Measurements from ENCODE around the gene ARL5B. TPM values are rescaled to one million over a fixed set of nuclear protein-coding genes. Genes with fewer than 3 reads are reported as not detected.
"Not testable (repeated sequence)": the region's sequence is repeated elsewhere in the genome, so short reads cannot be mapped to it uniquely, and the experiment has no call there.

ARL5B gene, protein sequence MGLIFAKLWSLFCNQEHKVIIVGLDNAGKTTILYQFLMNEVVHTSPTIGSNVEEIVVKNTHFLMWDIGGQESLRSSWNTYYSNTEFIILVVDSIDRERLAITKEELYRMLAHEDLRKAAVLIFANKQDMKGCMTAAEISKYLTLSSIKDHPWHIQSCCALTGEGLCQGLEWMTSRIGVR
- total RNA-seq, result 81.1 TPM

DNA sequence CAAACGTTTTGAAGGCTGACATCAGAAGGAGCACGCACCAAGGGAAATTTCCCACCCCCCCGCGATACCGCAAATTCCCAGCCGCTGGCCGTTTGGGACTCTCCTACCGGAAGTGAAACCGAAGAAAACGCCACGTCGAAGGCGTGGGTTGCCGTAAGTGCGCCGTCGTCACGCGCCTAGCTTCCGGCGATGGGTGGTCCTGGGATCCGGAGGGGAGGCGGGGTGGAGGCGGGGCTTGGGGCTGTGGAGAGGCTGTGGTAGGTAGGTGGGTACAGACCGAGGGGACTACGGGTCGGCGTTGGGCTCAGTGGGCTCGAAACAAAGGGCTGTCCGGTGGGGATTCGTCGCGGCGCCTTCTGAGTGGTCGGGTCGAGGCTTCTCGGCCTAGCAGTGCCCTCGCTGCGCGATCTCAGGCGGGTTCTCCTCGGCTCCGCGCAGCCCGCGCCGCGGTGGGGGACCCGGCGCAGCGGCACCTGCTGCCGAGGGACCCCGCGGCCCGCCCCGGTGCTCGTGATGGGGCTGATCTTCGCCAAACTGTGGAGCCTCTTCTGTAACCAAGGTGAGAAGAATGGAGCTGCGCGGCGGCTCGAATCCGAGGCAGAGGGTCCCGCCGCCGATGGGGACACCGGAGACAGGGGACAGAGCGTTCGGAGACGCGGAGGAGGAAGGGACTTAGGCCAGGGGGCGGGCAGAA is at the start of gene ARL5B:
ARL5B (plus strand) TSS at position 307 of the 694 bp plus-strand sequence; CDS start at position 514, 207 bp downstream.
- DNase-seq (ENCODE audit: low spot score in 2 of 2) (peak; percentile 88 to 91), FAIRE-seq (no peak)

DNA sequence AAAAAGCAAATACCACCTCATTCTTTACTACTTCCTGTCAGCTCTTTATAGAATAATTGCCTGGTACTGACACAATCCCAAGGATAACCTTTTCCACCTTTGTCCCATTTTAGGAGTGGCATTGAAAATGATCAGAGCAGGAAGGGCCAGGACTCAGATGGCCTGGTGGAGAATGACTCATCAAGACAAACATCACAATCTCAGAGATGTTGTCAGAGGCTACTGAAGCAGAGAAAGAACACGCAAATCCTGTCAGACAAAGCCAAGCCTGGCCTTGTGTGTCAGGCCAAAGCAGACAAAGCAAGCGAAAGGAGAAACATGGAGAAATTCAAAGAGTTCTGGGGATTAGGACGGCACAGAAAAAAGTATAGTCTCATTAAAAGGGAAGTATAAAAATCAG is 48.7 kb upstream of the ARL5B start:
- FAIRE-seq, result no peak

DNA sequence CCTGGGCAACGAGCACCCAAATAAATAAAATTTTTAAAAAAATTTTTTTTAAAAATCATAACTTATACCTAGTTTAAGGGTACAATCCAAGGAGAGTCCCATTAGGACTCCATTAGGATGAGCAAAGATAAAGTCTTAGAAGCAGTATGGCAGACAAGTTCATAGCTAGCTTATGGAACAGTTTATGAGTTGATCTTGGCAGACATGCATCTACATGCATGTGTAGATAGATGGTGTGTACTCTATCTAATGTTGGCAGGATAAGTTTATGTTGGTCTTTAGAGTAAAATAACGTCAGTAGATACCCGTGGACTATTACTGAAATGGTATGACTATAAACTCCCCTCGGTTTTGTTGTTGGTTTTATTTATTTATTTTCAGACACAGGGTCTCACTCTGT is 48.1 kb upstream of the ARL5B start:
- no peak for FAIRE-seq
- DNase-seq (ENCODE audit: low spot score in 2 of 2), result no peak

More for the DNA sequence above, 48.7 kb upstream of the ARL5B start:
- DNase-seq (ENCODE audit: low spot score in 2 of 2), result peak in 1 of 2 donors; percentile 16

DNA sequence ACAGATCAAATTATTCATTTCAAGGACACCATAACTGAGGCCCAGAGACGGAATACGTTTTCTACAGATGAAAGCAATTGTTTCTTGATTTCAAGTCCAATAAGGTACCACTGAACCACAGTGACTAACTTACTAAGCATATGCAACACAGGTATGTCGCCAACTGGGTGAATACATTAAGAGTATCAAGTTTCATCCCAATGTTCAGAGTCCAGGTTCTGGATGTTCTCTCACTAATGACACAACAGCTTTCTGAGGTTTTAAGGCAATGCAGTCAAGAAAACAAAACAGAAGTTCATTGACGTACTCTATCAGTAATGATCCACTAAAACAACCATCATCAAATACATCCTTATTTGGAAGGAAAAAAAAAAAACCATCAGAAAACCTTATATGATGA is 43.6 kb upstream of the ARL5B start:
- no peak for DNase-seq (ENCODE audit: low spot score in 2 of 2)
- no peak for FAIRE-seq

DNA sequence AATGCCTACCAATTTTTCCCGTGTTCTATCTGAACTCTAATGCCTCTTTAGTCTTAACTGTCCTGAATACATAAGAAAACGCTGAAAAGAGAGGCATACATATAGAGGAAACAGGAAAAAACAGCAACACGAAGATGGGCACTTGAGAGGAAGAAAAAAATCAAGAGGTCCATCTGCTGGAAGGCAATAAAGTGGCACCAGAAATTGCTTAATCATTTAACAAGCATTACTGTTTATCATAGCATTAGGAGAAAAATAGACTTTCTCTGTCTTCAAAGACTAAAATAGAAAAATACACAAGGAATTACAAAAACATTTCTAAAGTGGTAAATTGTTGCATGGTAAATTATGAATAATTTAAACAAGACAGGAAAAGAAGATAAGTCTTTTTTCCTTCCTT is 42.9 kb upstream of the ARL5B start:
- DNase-seq (ENCODE audit: low spot score in 2 of 2) (no peak), FAIRE-seq (no peak)

DNA sequence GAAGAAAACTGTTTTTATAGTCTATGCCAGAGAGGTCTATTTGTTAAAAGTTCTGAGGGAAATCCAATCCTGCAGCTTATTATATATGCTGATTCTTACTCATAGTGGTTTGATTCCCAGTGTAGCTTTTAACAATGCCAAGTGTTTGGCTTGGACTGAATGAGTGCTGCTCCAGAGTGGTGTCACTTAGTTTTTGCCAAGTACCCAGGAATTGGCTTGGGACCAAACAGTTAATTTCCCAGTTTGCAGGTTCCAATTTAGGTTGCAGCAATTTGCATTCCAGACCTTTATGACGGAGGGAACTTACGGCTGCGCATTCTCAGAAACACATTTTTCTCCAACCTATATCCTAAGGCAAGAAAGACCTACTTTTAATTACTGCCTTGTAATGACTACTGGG is 40.2 kb upstream of the ARL5B start:
- FAIRE-seq (no peak), DNase-seq (ENCODE audit: low spot score in 2 of 2) (peak in 1 of 2 donors; percentile 16)

DNA sequence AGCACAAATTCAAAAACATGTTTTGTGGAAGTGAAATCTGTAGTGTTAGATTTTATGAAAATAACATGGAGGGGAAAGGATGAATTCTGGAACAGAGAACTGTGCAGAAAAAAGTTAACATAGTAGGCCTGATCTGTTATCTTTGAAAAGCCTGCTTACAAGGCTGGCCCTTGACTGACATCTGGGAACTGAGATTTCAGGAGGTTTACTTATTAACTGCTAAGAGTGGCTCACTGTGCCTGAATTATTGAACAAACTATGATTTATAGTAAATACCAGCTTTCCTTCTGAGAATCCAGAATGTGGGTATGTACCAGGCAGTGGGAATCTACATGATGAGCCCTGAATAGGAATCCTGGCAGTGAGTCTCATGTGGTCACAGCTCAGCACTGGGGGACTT is 38.4 kb upstream of the ARL5B start:
- no peak for DNase-seq (ENCODE audit: low spot score in 2 of 2)
- no peak for FAIRE-seq

DNA sequence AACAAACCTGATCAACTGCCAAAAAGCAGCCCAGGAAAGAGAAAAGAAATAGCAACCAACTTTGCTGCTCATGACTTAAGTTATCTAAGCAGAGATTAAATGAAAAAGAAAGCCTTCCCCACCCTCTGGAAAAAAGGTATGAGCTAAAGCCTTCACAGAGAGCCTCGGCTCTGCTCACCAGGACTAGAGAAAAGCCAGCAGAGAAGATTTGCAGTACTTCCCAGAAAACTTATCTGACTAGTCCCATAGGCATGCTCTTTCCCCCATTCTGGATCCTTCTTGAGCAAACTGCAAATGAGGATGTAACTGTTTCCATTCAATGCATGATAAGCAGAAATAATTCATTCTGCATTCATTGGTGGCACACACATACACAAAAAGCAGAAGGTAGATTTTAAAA is 35.6 kb upstream of the ARL5B start:
- not testable (repeated sequence) for FAIRE-seq; DNase-seq (ENCODE audit: low spot score in 2 of 2)

DNA sequence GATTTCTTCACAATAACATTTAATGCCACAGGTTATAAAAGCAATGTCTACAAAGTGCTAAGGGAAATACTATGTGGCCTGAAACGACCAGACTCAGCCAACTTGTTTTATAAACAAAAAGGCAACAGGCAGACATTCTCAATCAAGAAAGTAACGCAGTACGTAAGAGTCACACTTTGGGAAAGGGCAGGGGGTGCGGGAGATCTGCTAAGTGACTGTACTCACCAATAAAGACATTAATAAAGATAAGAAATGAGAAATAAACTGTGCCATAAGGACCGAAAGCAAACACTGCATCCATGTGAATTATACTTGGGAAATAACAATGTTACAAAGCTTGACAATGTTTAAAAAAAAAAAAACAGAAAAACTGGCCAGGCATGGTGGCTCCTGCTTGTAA is 33.3 kb upstream of the ARL5B start:
- no peak for FAIRE-seq

DNA sequence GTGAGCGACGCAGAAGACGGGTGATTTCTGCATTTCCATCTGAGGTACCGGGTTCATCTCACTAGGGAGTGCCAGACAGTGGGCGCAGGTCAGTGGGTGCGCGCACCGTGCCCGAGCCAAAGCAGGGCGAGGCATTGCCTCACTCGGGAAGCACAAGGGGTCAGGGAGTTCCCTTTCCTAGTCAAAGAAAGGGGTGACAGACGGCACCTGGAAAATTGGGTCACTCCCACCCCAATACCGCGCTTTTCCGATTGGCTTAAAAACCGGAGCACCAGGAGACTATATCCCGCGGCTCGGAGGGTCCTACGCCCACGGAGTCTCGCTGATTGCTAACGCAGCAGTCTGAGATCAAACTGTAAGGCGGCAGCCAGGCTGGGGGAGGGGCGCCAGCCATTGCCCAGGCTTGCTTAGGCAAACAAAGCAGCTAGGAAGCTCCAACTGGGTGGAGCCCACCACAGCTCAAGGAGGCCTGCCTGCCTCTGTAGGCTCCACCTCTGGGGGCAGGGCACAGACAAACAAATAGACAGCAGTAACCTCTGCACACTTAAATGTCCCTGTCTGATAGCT is 31.7 kb upstream of the ARL5B start:
- FAIRE-seq; DNase-seq (ENCODE audit: low spot score in 2 of 2): not testable (repeated sequence)

More for the DNA sequence above, 33.3 kb upstream of the ARL5B start:
- no peak for DNase-seq (ENCODE audit: low spot score in 2 of 2)

DNA sequence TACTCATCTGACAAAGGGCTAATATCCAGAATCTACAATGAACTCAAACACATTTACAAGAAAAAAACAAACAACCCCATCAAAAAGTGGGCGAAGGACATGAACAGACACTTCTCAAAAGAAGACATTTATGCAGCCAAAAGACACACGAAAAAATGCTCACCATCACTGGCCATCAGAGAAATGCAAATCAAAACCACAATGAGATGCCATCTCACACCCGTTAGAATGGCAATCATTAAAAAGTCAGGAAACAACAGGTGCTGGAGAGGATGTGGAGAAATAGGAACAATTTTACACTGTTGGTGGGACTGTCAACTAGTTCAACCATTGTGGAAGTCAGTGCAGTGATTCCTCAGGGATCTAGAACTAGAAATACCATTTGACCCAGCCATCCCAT is 26.7 kb upstream of the ARL5B start:
- not testable (repeated sequence) for FAIRE-seq; DNase-seq (ENCODE audit: low spot score in 2 of 2)

DNA sequence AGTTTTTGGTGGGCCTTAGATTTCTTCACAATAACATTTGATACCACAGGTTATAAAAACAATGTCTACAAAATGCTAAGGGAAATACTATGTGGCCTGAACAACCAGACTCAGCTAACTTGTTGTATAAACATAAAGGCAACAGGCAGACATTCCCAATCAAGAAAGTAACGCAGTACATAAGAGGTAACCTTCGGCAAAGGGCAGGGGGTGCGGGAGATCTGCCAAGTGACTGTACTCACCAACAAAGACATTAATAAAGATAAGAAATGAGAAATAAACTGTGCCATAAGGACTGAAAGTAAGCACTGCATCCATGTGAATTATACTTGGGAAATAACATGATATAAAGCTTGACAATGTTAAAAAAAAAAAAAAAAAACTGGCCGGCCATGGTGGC is 23.2 kb upstream of the ARL5B start:
- FAIRE-seq, result no peak
- DNase-seq (ENCODE audit: low spot score in 2 of 2), result no peak

DNA sequence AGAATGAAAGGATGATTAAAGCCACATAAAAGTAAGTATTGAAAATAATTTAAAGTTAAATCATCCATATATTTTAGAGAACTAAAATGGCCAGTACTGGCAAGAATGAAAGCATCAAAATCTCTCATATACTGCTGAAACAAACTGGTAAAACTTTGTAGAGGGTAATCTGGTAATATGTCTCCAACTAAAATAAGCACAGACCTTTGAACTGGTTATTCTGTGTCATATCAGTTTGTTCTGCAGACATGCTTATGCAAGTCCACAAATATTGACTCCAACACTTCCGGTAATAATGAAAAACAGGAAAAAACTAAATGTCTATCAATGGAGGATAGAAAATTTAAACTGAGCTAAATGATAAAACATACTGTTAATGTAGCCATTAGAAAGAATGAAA is 21.8 kb upstream of the ARL5B start:
- FAIRE-seq; DNase-seq (ENCODE audit: low spot score in 2 of 2): not testable (repeated sequence)

DNA sequence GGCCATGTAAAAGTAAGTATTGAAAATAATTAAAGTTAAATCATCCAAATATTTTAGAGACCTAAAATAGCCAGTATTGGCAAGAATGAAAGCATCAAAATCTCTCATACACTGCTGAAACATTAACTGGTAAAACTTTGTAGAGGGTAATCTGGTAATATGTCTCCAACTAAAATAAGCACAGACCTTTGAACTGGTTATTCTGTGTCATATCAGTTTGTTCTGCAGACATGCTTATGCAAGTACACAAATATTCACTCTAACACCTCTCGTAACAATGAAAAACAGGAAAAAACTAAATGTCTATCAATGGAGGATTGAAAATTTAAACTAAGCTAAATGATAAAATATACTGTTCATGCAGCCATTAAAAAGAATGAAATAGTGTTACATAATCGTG is 19.5 kb upstream of the ARL5B start:
- not testable (repeated sequence) for DNase-seq (ENCODE audit: low spot score in 2 of 2); FAIRE-seq

DNA sequence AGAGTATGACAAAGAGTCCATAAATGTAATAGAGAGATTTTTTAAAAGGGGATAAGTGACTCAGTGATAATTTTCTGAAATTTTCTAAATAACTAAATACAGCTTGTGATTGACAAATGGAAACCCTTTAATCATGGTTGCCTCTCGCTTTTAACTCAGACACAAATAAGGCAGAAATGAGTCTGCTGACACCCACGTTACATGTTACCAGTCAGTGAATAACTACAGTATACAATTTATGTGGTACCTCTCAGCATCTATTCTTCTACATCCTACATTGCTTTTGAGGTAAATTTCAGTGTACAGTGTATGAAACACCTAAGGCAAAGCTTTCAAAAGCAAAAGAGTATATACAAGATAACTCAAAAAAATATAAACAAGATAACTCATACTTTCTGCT is 12.1 kb upstream of the ARL5B start:
- no peak for DNase-seq (ENCODE audit: low spot score in 2 of 2)
- FAIRE-seq, result no peak

DNA sequence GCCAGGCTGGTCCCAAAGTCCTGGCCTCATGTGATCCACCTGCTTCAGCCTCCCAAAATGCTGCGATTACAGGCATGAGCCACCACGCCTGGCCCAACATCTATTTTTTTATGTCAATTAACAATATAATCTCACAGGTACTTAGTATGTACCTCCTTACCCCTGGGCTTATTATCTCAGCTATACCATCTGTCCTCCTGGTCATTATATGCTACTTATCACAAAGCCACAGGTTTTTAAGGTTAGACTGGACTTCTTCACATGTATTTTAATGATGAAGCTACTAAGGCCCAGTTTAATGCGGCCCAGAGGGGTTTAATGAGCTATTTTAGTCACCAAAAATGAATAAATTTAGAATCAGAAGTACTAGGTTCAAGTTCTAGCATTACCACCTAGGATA is 11.3 kb upstream of the ARL5B start:
- DNase-seq (ENCODE audit: low spot score in 2 of 2), result no peak
- FAIRE-seq, result no peak

DNA sequence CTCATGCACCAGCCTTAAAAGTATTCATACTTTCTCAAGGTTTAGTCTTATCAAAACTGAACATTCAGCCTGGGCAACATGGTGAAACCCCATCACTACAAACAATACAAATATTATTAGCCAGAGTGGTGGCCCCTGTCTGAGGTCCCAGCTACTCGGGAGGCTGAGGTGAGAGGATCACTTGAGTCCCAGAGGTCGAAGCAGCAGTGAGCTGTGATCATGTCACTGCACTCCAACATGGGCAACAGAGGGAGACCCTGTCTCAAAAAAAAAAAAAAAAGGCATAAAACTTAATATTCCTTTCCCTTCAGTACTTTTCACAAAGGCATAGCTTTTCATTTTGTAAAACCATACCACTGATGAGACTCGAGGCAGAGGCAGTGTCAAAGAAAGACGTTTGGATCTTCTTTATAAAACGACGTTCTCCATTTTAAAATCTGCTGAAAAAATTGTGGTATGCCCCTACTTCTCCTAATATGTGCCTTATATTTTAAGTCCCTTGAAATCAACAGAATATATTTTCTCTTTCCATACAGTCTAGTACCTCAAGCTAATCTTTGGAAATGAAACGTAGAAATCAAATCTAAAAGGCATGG is 9.8 kb upstream of the ARL5B start:
- DNase-seq (ENCODE audit: low spot score in 2 of 2), result no peak
- FAIRE-seq, result no peak

DNA sequence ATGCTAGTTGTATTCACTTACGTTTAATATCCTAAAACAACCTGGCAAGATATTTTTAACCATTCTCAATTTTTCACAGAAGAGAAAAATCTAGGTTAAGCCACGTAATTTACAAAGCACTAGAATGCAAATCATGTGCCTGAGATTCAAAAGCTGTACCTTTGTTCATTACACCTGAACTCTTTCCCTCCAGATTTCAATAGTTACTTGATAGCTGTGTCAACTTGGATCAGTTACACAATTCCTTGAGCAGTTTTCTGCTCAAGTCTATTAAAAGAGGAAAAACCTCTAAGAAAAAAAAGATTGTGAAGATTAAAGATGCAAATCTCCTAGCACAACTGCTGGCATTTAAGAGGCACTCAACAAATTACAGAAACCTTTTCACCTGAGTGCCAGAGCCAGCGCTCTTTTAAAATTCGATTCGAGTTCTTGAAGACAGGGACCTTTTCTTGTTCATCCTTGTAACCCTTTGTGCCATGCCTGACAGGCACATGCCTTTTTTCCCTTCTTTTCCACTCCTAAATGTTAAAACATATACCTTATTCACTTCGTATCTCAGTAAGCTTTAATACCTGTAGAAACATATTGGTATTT is 8.7 kb upstream of the ARL5B start:
- FAIRE-seq (no peak), DNase-seq (ENCODE audit: low spot score in 2 of 2) (no peak)

DNA sequence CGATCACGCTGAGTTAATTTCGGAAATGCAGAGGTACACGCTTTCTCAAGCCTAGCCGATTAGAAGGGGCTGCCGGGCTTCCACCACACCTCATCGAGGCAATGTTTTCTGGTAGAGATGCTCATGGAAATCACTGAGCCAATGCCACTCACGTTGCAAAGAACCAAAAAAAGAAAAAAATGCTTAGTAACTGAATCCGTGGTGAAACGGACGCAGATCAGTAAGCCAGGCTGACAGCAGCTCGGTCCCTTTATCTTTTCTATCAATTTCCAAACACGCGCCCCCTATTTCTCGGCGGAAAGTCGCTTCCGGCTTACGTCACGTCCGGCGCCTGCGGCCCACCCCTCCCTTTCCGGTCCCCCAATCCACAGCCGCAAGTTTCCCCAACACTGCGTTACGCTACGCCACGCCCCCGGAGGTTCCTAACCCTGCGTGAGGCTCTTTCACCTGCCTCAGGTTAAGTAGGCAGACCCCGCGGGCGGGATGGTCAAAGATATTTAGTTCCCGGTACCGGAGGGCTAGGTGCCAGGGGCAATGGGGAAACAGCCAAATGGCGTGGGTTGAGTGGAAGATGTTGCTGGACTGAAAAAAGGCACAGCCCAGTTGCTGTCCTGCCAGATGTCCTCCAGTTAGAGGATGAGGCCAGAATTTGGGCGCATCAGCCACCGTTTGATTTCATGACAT is 7.8 kb upstream of the ARL5B start, which contains the start of gene NSUN6:
NSUN6 (minus strand) TSS at position 264 of the 684 bp plus-strand sequence. CDS start 384 bp downstream, outside the sequence.
- no peak for FAIRE-seq

DNA sequence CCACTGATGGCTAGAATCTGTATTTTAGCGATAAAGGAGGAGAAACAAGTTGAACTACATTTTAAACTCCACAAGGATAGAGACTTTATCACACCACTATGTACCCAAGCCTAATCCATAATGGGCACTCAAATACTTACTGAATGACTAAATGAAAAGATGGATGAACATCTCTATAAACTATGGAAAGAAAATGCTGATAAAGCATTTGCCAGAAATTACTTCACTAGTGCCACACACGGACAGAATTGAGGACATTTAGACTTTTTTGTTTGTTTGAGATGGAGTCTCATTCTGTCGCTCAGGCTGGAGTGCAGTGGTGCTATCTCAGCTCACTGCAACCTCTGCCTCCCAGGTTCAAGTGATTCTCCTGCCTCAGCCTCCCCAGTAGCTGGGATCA is 6.1 kb upstream of the ARL5B start:
- no peak for DNase-seq (ENCODE audit: low spot score in 2 of 2)
- no peak for FAIRE-seq

More for the DNA sequence above, 7.8 kb upstream of the ARL5B start, which contains the start of gene NSUN6:
- peak; percentile 57 to 70 for DNase-seq (ENCODE audit: low spot score in 2 of 2)

Data from frontal cortex (tissue), 4 donors.